Epithelial cell of esophagus (primary cell): ENCODE measurements around the gene NTSR2.

Experiments used
- DNase-seq: peaks from one replicate; pipeline ENCODE4 v3.0.0; 2010; ENCODE audit warnings: low read depth
- H3K4me3 ChIP-seq: 2 replicates; pipeline ENCODE4 v1.5.1; 2011; ENCODE audit warnings: mild to moderate bottlenecking, low read length, control low read depth
- TF ChIP-seq, protein P1 (sequence below): IDR thresholded peaks from 2 replicates; pipeline ENCODE4 v1.5.1; 2011; ENCODE audit warnings: low read depth, mild to moderate bottlenecking, low read length, control low read depth, inconsistent platforms; ENCODE audit not compliant: insufficient read depth; ENCODE audit errors: missing control alignments

Gene NTSR2

DNA sequence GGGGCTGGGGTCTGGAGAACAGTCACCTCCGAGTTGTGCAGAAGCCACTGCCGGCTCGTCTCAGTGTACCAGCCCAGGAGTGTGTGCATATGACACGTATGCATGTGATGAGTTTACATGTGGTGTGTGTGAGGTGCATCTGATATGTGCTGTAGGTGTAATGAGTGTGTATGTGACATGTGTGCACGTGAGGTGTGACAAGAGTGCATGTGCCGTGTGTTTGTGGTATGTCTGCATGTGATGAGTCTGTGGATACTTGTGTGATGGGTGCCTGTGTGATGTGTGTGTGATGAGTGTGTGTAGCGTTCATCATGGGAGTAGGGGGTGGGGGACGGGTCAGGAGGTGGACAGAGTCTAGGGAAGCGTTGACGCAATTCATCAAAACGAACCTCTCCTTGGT lies 12.8 kb downstream of the NTSR2 start:
- no peak overlapping the region for H3K4me3 ChIP-seq
- no peak for DNase-seq
- TF ChIP-seq, protein P1, sequence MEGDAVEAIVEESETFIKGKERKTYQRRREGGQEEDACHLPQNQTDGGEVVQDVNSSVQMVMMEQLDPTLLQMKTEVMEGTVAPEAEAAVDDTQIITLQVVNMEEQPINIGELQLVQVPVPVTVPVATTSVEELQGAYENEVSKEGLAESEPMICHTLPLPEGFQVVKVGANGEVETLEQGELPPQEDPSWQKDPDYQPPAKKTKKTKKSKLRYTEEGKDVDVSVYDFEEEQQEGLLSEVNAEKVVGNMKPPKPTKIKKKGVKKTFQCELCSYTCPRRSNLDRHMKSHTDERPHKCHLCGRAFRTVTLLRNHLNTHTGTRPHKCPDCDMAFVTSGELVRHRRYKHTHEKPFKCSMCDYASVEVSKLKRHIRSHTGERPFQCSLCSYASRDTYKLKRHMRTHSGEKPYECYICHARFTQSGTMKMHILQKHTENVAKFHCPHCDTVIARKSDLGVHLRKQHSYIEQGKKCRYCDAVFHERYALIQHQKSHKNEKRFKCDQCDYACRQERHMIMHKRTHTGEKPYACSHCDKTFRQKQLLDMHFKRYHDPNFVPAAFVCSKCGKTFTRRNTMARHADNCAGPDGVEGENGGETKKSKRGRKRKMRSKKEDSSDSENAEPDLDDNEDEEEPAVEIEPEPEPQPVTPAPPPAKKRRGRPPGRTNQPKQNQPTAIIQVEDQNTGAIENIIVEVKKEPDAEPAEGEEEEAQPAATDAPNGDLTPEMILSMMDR: no peak

DNA sequence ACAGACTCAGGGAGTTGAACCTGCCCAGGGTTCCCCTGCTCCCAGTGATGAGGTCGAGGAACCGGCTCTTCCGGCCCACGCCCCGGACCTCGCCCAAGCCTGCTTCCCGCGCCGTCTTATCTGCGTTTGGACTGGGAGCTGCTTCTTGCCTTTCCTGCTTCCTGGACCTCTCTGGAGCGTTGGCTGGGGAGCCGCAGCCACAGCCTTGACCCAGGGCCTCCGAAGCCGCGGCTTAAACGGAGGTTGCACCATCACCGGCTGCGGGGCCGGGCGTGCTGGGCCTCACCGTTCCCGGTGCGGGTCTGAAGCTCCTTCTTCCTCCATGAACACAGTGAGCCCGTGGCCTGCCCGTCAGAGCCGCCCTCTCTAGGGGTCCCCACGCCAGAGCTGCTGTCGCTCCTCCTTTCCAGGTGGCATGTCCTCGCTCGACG lies 13.3 kb downstream of the NTSR2 start:
- no peak overlapping the region for H3K4me3 ChIP-seq
- DNase-seq: peak; percentile 57
- TF ChIP-seq, protein P1: no peak

DNA sequence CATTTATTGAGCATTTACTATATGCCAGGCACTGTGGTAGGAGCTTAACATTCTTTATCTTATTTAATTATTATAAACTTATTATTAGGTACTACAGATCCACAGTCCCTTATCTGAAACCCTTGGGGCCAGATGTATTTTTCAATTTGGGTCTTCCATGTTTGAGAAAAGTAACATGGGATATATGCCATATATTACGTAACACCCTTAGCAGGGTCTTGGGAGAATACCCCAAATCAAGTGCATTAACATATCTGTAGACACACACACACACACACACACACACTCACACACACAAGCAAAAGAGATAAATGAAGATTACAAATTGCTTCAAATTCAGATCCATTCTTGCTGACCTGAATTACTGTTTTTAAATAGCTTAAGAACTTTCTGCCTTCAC lies 13.7 kb downstream of the NTSR2 start:
- TF ChIP-seq, protein P1: no peak
- DNase-seq: no peak
- no peak overlapping the region for H3K4me3 ChIP-seq

DNA sequence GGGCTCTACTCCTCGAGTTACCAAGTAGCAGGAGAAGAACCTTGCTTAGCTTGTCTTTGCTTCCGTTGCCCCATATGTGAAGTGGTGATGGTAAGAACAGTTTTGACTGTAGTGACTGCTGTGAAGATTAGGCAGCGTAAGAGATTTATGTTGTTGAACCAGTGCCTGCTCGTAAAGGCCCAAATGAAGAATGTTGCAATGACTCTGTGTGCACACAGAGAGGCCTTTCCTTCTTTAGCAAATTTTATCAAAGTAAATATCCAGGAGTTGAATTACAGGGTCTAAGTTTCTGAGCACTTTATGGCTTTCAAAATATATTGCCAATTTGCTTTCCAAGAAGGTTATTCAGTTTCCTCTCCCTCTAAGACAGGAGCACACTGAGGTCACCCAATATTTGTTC lies 14.5 kb downstream of the NTSR2 start:
- TF ChIP-seq, protein P1: no peak
- no peak overlapping the region for H3K4me3 ChIP-seq
- DNase-seq: no peak

DNA sequence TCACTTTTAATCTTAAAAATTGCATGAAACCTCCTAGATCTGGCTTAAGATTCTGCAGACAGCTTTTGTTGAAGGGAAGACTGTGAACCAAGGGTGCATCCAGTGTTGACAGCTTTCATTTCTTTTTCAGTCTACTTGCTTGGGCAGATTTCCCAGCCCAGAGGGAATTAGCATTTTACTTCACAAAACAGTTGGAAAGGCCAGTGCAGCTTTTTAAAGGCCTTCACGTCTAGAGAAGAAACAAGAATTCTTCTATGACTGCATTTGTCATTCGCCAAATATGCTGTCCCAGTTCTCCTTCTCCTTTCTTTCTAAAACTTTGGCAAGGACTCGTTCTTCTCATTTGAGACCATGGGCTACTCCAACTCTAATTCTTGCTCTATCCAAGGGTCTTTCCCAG lies 17.4 kb downstream of the NTSR2 start:
- TF ChIP-seq, protein P1: no peak
- H3K4me3 ChIP-seq: no peak overlapping the region
- no peak for DNase-seq

DNA sequence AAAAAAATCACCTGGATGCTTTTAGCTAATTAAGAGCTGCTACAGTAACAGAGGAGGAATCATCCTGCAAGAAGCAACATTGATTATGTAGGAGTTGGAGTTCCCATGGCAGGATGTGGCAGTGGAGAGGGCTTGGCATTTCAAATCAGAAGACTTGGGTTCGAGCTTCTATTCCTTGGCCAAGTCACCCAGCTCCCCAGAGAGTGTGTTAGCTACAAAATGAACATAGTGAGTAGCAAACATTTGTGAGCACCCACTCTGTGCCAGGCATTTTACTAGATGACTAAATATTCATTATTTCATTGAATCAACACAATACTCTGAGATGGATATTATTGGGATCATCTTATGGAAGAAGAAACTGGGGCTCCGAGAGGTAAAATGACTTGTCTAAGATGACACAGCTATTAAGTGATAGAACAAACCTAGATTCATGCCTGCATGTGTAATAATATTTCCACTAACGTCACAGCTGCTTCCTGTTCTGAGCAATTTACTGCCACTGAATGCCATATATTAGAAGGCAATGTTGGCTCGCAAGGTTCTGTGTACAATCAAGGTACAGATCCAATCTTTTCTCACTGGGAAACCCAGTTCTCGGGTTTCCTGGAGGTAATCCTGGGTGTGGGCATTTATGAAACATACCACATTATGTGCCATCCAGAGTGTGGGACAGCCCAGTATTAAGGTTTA lies 18.0 kb downstream of the NTSR2 start:
- H3K4me3 ChIP-seq: no peak overlapping the region
- TF ChIP-seq, protein P1: no peak
- DNase-seq: no peak

DNA sequence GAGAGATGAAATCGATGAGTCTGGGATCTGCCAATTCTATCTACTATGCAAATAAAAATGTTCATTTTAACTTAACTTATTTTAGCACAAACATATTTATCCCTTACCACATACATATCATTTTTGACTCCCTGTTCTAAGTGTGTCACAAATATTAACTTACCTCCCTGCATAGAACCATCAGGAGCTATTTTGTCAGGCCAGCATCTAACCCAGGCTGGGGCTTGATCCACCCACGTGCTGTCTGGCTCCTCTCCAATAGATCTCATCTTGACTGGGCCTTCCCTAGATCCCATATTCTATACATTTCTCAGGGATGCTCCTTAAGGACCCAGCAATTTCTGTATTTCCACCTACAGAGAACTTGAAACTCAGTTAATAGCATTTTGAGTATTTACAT lies 20.9 kb downstream of the NTSR2 start:
- H3K4me3 ChIP-seq: no peak overlapping the region
- no peak for DNase-seq
- TF ChIP-seq, protein P1: no peak
